Ascending aorta (tissue), 2 donors: ENCODE data around the gene CALHM5. TPM values are rescaled to one million over a fixed set of nuclear protein-coding genes. Genes with fewer than 3 reads are reported as not detected.

Experiments
- DNase-seq, 2 donors: peaks; one replicate each; pipeline ENCODE4 v3.0.0-alpha.2; 2019; ENCODE audit warnings: low spot score in 2 of 2
- H3K27ac ChIP-seq, 2 donors: fragments of 200-600 bp; sonication (generic); one replicate each; pipeline ENCODE4 v1.5.1; 2016 to 2017; ENCODE audit warnings: mild to moderate bottlenecking in 1 of 2
- H3K27me3 ChIP-seq: fragments of 200-600 bp; sonication (generic); one replicate; pipeline ENCODE4 v1.5.1; 2017
- H3K36me3 ChIP-seq, 2 donors: fragments of 200-600 bp; sonication (generic); one replicate each; pipeline ENCODE4 v1.5.1; 2016
- H3K4me1 ChIP-seq, 2 donors: fragments of 200-600 bp; sonication (generic); one replicate each; pipeline ENCODE4 v1.5.1; 2016 to 2017; ENCODE audit warnings: mild to moderate bottlenecking in 1 of 2
- H3K4me3 ChIP-seq, 2 donors: fragments of 200-600 bp; sonication (generic); one replicate each; pipeline ENCODE4 v1.5.1; 2016 to 2017; ENCODE audit warnings: mild to moderate bottlenecking in 1 of 2
- H3K9me3 ChIP-seq, 2 donors: fragments of 200-600 bp; sonication (generic); one replicate each; pipeline ENCODE4 v1.5.1; 2016
- intact Hi-C: fragments of 100-400 bp; cut with DNase I; formaldehyde crosslinking; loops from one replicate; pipeline ENCODE4 v1.15.1; 2023
- total RNA-seq: library from RNA; depleted of rRNA; stranded (reverse); fragments of >200 nt; gene quantifications from one replicate; pipeline ENCODE4 v1.1.0, GENCODE V29; 2016
- TF ChIP-seq, protein P1 (sequence below), 3 experiments: fragments of 200-600 bp in 2 of 3; fragments of 450-650 bp in 1 of 3; sonication (generic) in 2 of 3; IDR thresholded peaks; one replicate each; pipeline ENCODE4 v1.5.1; 2016 to 2019; ENCODE audit warnings: antibody characterized with exemption in 3 of 3, mild to moderate bottlenecking in 1 of 3, moderate library complexity in 1 of 3

Gene CALHM5
- total RNA-seq, 1 donor from 2014 or later, result 3.4 TPM

DNA sequence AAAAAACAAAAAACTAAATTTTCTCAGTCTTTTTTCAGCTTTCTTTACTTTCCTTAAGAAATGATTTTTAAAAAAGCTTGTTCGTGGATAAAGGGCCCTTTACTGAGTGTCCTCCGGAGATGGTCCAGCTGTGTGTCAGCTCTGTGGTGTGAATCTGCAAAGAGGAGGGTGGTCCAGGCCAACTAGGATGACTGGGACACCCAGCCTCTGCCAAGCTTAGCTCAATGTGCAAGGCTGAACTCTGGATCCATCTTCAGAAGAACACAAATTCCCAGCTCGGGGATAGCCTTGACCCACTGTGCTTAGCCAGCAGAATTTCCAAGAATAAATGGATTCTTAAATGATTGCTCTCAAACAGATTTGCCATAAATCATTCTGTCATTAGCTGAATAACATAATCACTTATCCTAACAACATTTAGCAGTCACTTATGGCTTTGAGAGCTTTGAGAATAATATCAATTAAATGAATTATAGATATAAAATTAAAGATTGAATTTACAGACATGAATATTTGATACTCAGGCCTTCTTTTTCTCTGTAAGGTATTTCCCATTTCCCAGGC, 14.2 kb upstream of the CALHM5 start:
- no peak for DNase-seq
- H3K27ac ChIP-seq, result no peak overlapping the region
- no peaks in the 10 kb centered on the region for H3K36me3 ChIP-seq
- H3K27me3 ChIP-seq, result no peaks in the 10 kb centered on the region
- no peaks in the 10 kb centered on the region for H3K9me3 ChIP-seq
- H3K4me3 ChIP-seq, result no peak overlapping the region
- intact Hi-C loops, result no loop called here
- H3K4me1 ChIP-seq, result no peaks in the 10 kb centered on the region
- TF ChIP-seq, protein P1, sequence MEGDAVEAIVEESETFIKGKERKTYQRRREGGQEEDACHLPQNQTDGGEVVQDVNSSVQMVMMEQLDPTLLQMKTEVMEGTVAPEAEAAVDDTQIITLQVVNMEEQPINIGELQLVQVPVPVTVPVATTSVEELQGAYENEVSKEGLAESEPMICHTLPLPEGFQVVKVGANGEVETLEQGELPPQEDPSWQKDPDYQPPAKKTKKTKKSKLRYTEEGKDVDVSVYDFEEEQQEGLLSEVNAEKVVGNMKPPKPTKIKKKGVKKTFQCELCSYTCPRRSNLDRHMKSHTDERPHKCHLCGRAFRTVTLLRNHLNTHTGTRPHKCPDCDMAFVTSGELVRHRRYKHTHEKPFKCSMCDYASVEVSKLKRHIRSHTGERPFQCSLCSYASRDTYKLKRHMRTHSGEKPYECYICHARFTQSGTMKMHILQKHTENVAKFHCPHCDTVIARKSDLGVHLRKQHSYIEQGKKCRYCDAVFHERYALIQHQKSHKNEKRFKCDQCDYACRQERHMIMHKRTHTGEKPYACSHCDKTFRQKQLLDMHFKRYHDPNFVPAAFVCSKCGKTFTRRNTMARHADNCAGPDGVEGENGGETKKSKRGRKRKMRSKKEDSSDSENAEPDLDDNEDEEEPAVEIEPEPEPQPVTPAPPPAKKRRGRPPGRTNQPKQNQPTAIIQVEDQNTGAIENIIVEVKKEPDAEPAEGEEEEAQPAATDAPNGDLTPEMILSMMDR (IDR thresholded peaks at IDR 0.05), result no peak

GRCh38 chr6:116500969-116501433, 10.4 kb upstream of the CALHM5 start:
- H3K4me3 ChIP-seq, result no peak overlapping the region
- H3K27me3 ChIP-seq, result no peaks in the 10 kb centered on the region
- no peaks in the 10 kb centered on the region for H3K4me1 ChIP-seq
- no peaks in the 10 kb centered on the region for H3K9me3 ChIP-seq
- H3K27ac ChIP-seq, result no peak overlapping the region
- no peak for DNase-seq
- TF ChIP-seq, protein P1 (IDR thresholded peaks at IDR 0.05), result no peak
- intact Hi-C loops, result no loop called here
- no peaks in the 10 kb centered on the region for H3K36me3 ChIP-seq

DNA sequence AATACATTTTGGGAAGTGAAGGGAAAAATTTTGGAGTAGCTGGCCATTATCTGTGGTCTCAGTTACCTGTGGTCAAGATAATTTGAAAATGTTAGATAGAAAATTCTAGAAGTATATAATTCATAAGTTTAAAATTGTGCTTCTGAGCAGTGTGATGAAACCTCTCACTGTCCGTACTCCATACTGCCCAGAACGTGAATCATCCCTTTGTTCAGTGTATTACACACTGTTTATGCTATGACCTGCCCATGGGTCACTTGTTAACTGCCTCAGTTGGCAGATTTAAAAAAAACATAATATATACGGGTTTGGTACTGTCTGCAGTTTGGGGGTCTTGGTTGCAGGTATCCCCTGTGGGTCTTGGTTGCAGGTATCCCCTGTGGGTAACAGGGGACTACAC, 4.1 kb upstream of the CALHM5 start:
- no peak overlapping the region for H3K4me3 ChIP-seq
- TF ChIP-seq, protein P1 (IDR thresholded peaks at IDR 0.05), result no peak
- H3K9me3 ChIP-seq, result no peaks in the 10 kb centered on the region
- H3K36me3 ChIP-seq, result no peaks in the 10 kb centered on the region
- H3K27ac ChIP-seq, result no peak overlapping the region
- intact Hi-C loops, result no loop called here
- no peak for DNase-seq
- no peaks in the 10 kb centered on the region for H3K27me3 ChIP-seq
- H3K4me1 ChIP-seq, result no peaks in the 10 kb centered on the region

DNA sequence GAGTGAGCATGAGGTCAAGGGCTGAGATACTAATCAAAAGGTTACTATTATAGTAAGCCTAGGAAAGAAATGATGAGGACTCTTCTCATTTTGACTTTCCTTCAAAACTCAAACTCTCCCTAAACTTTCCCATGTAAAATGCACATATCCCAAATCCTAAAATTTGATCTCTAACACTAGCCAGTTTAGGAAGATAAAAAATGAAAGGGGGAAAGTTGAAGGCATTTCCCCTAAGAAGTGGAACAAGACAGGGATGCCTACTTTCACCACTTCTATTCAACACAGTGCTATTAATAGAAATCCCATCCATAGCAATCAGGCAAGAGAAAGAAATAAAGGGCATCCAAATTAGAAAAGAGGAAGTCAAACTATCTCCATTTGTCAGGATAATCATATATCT, 2.9 kb upstream of the CALHM5 start:
- Histone ChIP-seq H3K4me3 (no peak overlapping the region), H3K27ac (no peak overlapping the region), H3K27me3 (no peaks in the 10 kb centered on the region), H3K4me1 (peaks cover 0 to 2% of the 10 kb centered on the region in 2 donors), H3K9me3 (no peaks in the 10 kb centered on the region), H3K36me3 (no peaks in the 10 kb centered on the region)
- intact Hi-C loops, result no loop called here
- no peak for DNase-seq
- TF ChIP-seq, protein P1 (IDR thresholded peaks at IDR 0.05), result no peak

- no peak for DNase-seq
- H3K9me3 ChIP-seq, result no peaks in the 10 kb centered on the region
- intact Hi-C loops, result loop anchor here (2.0 to 5.0 kb wide), 2 partner anchors 140 to 231 kb away; partner anchors contain the start of gene DSE
These were observed 696 bp downstream of the CALHM5 start for GRCh38 chr6:116512111-116512559.

More at GRCh38 chr6:116512111-116512559, 696 bp downstream of the CALHM5 start:
- peak overlapping the region; percentile 92 to 93 for H3K27ac ChIP-seq
- TF ChIP-seq, protein P1 (IDR thresholded peaks at IDR 0.05), result no peak
- no peaks in the 10 kb centered on the region for H3K27me3 ChIP-seq
- H3K36me3 ChIP-seq, result peaks cover 4 to 21% of the 10 kb centered on the region in 2 donors
- peak overlapping the region; percentile 58 to 69 for H3K4me3 ChIP-seq
- peaks cover 0 to 2% of the 10 kb centered on the region in 2 donors for H3K4me1 ChIP-seq
